HG03460 (cell line): ENCODE measurements around the gene BICDL2.

Source experiments
- ATAC-seq: cut with Tn5 transposase; IDR thresholded peaks from one replicate; pipeline ENCODE4 v1.9.1; 2021; ENCODE audit not compliant: unreplicated experiment

The BICDL2 gene

GRCh38 chr16:3026609-3027488 lies 9.9 kb downstream of the BICDL2 start:
- no peak for ATAC-seq

- no peak for ATAC-seq
Measured at GRCh38 chr16:3026003-3026378, 10.8 kb downstream of the BICDL2 start.

- no peak for ATAC-seq
Measured at GRCh38 chr16:3025032-3026002, 11.4 kb downstream of the BICDL2 start.

GRCh38 chr16:3023669-3024478 lies 12.9 kb downstream of the BICDL2 start, which contains the start of the genes HCFC1R1 and THOC6:
HCFC1R1 (minus strand) TSS chr16:3023942; CDS start chr16:3023941, 1 bp downstream.
THOC6 (plus strand) TSS chr16:3024035; CDS start chr16:3024327, 292 bp downstream.
- peak; percentile 67 for ATAC-seq

- no peak for ATAC-seq
Measured at GRCh38 chr16:3023415-3023668, 13.4 kb downstream of the BICDL2 start.

GRCh38 chr16:3022684-3023414 lies 13.9 kb downstream of the BICDL2 start:
- ATAC-seq, result no peak

- ATAC-seq, result no peak
Measured at GRCh38 chr16:3022208-3022683, 14.5 kb downstream of the BICDL2 start.

GRCh38 chr16:3021449-3022207 lies 15.1 kb downstream of the BICDL2 start:
- ATAC-seq, result no peak

GRCh38 chr16:3020604-3021448 lies 15.9 kb downstream of the BICDL2 start:
- ATAC-seq, result no peak

GRCh38 chr16:3020247-3020603 lies 16.5 kb downstream of the BICDL2 start, which contains the start of gene TNFRSF12A:
TNFRSF12A (plus strand) TSS chr16:3020368; CDS start chr16:3020398, 30 bp downstream.
- no peak for ATAC-seq

GRCh38 chr16:3019594-3020246 lies 17.0 kb downstream of the BICDL2 start:
- ATAC-seq, result no peak

GRCh38 chr16:3017794-3018506 lies 18.8 kb downstream of the BICDL2 start, which contains the start of gene CLDN6:
CLDN6 (minus strand) TSS chr16:3018183; CDS start chr16:3016021, 2,162 bp downstream.
- no peak for ATAC-seq

GRCh38 chr16:3017344-3017743 lies 19.4 kb downstream of the BICDL2 start:
- ATAC-seq, result no peak

- ATAC-seq, result no peak
Measured at GRCh38 chr16:3015865-3016521, 20.8 kb downstream of the BICDL2 start.

GRCh38 chr16:3014971-3015370 lies 21.8 kb downstream of the BICDL2 start:
- ATAC-seq, result no peak

- ATAC-seq, result no peak
Measured at GRCh38 chr16:3013998-3014690, 22.6 kb downstream of the BICDL2 start.
